ENCODE measurements around the gene NCKIPSD.

The NCKIPSD gene

DNA sequence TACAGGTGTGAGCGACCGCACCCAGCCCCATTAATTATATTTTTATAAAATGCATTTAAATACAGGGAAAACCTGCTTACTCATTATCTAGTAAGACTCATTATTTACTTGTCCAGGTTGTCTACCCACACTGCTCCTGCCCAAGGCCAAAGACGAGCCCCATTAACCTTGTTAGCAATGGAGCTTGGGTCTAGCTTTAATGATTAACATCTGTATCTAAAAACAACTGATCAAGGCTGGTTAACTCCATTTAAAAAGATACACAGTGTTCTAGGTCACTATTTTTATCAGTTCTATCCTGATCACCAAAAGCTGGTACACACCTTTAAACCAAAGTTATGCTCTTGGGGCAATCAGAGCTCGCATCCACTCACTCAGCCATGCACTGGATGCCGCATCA lies 10.4 kb upstream of the NCKIPSD start:
- DNase-seq, result no peak

- no peak for DNase-seq
These were observed 9.7 kb upstream of the NCKIPSD start for GRCh38 chr3:48695393-48695753.

GRCh38 chr3:48694610-48695392 lies 9.1 kb upstream of the NCKIPSD start:
- no peak for DNase-seq

- no peak for DNase-seq
These were observed 8.1 kb upstream of the NCKIPSD start for GRCh38 chr3:48693826-48694225.

GRCh38 chr3:48692551-48692950 lies 6.8 kb upstream of the NCKIPSD start:
- no peak for DNase-seq

GRCh38 chr3:48690846-48691458 lies 5.2 kb upstream of the NCKIPSD start:
- DNase-seq, result no peak

- no peak for DNase-seq
These were observed 3.7 kb upstream of the NCKIPSD start for GRCh38 chr3:48689384-48689783.

GRCh38 chr3:48688737-48689075 lies 3.0 kb upstream of the NCKIPSD start:
- DNase-seq, result no peak

GRCh38 chr3:48688032-48688736 lies 2.5 kb upstream of the NCKIPSD start:
- no peak for DNase-seq

GRCh38 chr3:48687220-48687678 lies 1.5 kb upstream of the NCKIPSD start:
- DNase-seq, result no peak

GRCh38 chr3:48686538-48687219 lies 964 bp upstream of the NCKIPSD start:
- no peak for DNase-seq

GRCh38 chr3:48685293-48685602 lies 467 bp downstream of the NCKIPSD start:
- DNase-seq, result no peak

GRCh38 chr3:48684480-48685143 lies 1.1 kb downstream of the NCKIPSD start:
- DNase-seq, result no peak

DNA sequence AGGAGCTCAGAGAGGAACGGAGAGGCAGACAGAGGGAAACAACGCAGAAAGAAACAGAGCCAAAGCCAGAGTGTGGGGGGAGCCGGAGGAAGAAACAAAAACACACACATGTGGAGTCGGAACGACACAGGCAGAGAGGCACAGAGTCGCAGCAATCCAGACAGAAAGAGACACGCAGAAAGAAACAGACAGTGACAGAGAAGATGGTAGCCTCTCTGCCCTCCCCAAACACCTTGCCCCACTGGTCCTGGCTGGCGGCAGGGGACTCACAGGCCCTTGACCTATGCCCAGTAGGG lies 1.7 kb downstream of the NCKIPSD start:
- DNase-seq, result no peak

DNA sequence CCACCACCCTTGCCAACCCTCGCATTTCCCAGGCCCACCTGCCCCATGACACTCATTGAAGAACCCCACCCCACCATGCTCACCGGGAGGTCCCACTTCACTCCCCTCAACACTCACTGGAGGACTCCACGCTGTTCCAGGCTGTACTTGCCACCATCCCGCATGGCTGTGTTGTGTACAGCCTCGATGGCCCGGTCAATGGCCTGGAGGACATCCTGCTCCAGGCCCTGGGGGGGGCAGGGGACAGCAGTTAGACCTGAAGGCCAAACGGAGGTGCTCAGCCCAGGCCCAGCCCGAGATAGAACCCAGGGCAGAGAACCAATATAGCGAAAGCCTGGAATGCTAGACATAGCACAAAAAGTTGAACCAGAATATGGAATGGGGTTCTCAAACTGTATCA lies 2.9 kb downstream of the NCKIPSD start:
- no peak for DNase-seq

- no peak for DNase-seq
These were observed 3.6 kb downstream of the NCKIPSD start for GRCh38 chr3:48681974-48682610.

GRCh38 chr3:48681541-48681880 lies 4.2 kb downstream of the NCKIPSD start:
- DNase-seq, result no peak

DNA sequence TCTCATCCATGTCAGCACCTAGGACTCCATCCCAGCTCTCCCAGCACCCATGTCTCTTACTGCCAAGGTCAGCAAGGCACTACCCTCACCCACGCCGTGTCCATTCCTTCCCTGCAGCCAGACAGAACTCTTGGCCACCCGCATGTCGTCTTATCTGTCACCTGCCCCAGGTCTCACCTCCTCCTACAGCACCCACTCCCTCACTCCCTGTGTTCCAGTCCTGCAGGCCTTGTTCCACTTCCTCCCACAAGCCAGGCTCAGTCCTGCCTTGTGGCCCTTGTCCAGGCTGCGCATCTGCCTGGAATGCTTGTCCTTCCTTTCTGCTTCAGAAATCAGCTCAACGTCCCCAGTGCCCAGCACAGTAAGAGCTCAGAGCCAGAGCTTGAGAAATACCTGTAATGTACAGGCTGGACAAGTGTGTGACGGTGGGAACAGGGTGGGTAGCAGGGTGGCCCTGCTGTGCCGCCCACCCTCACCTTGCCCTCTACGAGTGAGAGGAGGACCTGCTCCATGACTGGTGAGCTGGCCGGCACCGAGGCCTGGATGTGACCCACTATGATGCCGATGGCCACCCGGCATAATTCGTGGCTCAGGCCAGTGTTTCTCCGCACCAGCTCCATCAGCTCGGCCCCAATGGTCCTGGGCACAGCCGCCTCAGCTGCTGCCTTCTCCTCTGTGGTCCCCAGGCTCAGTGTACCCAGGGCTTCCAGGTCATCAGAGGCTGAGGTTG lies 4.7 kb downstream of the NCKIPSD start:
- no peak for DNase-seq

DNA sequence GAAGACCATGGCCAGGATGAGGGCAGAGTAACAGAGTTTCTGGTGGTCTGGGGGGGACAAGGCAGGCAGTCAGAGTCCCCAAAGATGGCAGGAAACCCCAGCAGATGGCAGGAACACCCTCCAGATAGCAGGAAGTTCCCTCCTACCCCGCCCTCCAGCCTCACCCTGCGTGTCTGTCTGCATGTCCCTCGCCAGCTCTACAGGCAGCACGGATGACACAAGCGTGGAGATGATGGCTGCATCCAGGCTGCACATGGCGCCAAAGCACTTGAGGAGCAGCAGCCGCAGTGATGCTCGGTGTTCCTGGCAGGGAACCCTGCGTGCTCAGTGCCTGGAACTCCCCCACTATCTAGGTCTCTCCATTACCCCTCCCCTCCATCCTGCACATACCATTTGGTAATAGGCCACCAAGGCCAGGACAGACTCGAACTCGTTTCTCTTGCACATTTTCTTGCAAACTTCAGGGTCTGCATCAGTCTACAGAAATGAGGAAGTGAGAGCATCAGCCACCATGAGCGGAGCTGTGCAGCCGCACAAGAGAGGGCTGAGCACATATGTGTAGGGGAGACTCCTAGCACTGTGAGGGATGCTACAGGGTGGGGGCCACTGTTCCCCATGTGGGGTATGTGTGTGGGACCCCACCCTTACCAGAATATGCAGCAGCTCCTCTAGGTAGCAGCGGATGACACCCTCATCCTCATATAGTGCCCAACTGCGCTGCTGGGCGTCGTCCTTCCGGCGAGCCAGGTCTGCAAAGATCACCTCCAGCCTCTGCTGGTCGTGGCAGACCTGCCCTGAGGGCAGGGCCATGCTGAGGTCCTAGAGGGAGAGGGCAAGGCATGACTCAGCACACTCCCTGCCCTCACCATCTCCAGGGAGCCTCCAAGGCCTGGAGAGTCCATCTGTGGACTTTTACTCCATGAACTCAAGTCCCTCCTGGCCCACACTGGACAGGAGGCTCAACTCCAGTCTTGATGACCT lies 6.0 kb downstream of the NCKIPSD start:
- DNase-seq, result no peak

DNA sequence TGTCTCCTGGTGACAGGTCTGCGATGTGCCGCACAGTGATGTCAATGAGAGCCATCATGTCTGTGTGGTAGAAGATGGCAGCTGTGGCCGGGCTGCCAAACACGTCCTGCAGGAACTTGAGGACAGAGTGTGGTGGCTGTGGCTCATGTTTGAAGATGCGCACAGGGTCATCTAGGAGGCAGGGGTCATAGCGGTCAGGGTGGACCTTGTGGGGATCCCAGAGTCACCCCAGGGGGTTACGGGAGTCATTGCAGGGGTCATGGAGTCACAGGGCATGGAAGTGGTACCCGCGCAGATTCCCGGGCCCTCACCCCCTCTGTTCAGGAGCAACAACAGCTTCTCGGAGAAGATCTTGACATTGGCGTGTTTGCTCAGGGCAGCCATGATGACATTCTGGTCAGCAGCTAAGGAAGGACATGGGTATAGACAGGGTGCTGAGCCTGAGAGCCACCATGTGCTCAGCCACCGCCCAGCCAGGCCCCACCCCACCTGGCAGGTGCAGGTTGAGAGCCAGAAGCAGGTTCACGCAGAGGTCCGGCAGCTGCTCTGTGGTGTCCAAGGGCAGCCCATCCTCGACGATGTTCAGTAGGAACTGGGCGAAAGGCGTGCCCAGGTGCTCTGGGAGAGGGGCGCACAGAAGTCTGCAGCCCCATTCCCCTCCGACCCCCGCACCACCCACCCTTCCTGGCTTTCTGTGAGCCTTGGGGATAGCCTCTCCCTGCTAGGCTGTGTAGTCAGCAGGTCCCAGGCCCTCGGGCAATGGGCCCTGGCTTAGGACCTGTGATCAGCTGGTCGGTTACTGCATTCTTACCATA lies 6.9 kb downstream of the NCKIPSD start:
- no peak for DNase-seq
